Esophagus squamous epithelium (tissue), 4 donors: ENCODE measurements around the gene TMEM129.

Experiments used
- POLR2A ChIP-seq, 4 donors: fragments of 450-650 bp; IDR thresholded peaks; one replicate each; pipeline ENCODE4 v1.6.1; 2017; ENCODE audit warnings: antibody characterized with exemption in 4 of 4, mild to moderate bottlenecking in 4 of 4, moderate library complexity in 3 of 4
- TF ChIP-seq, protein P1 (sequence below), 6 experiments: fragments of 450-650 bp in 4 of 6; fragments of 200-600 bp in 2 of 6; sonication (generic) in 2 of 6; IDR thresholded peaks; one replicate each; pipeline ENCODE4 v1.5.1; 2016 to 2019; ENCODE audit warnings: antibody characterized with exemption in 6 of 6, mild to moderate bottlenecking in 4 of 6, moderate library complexity in 4 of 6

DNA sequence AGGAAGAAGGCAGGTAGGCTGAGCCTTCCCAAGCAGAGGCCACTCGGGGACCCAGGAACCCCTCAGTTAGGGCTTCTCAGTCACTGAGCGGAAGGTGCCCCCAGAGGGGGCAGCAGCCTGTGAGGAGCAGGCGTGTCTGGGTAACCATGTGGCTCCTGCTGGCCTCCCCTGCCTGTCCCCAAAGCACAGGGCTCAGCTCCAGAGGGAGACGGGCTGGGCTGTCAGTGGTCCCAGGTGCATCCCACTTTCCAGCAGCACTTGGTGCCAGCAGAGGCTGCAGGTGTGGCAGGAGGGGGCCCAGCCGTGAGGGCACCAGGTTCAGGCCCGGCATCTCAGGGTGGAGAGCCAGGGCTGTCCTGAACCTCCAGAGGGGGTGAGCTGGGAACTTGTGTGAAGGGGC, 22.9 kb upstream of the TMEM129 start:
- TF ChIP-seq, protein P1, sequence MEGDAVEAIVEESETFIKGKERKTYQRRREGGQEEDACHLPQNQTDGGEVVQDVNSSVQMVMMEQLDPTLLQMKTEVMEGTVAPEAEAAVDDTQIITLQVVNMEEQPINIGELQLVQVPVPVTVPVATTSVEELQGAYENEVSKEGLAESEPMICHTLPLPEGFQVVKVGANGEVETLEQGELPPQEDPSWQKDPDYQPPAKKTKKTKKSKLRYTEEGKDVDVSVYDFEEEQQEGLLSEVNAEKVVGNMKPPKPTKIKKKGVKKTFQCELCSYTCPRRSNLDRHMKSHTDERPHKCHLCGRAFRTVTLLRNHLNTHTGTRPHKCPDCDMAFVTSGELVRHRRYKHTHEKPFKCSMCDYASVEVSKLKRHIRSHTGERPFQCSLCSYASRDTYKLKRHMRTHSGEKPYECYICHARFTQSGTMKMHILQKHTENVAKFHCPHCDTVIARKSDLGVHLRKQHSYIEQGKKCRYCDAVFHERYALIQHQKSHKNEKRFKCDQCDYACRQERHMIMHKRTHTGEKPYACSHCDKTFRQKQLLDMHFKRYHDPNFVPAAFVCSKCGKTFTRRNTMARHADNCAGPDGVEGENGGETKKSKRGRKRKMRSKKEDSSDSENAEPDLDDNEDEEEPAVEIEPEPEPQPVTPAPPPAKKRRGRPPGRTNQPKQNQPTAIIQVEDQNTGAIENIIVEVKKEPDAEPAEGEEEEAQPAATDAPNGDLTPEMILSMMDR (IDR thresholded peaks at IDR 0.05): no peak
- TF ChIP-seq POLR2A (IDR thresholded peaks at IDR 0.05): no peak
